Peyer's patch (tissue), 4 donors: ENCODE data around the gene ZDHHC8. TPM values are rescaled to one million over a fixed set of nuclear protein-coding genes. Genes with fewer than 3 reads are reported as not detected.

Experiments used
- DNase-seq, 3 donors: peaks; one replicate each; pipeline ENCODE4 v3.0.0-alpha.2; 2017 to 2019
- H3K27ac ChIP-seq, 4 donors: fragments of 200-600 bp; sonication (generic); one replicate each; pipeline ENCODE4 v1.5.1; 2016 to 2019
- H3K27me3 ChIP-seq, 2 donors: fragments of 200-600 bp; sonication (generic); one replicate each; pipeline ENCODE4 v1.5.1; 2019
- H3K36me3 ChIP-seq, 3 donors: fragments of 200-600 bp; sonication (generic); one replicate each; pipeline ENCODE4 v1.5.1; 2016 to 2019
- H3K4me1 ChIP-seq, 4 donors: fragments of 200-600 bp; sonication (generic); one replicate each; pipeline ENCODE4 v1.5.1; 2016 to 2019
- H3K4me3 ChIP-seq, 4 donors: fragments of 200-600 bp; sonication (generic); 1 replicate in 3 of 4; 2 replicates in 1 of 4; pipeline ENCODE4 v1.5.1; 2016 to 2019; ENCODE audit warnings: mild to moderate bottlenecking in 1 of 4
- H3K9me3 ChIP-seq, 4 donors: fragments of 200-600 bp; sonication (generic); one replicate each; pipeline ENCODE4 v1.5.1; 2016 to 2019; ENCODE audit warnings: mild to moderate bottlenecking in 1 of 4
- POLR2A ChIP-seq, 2 donors: fragments of 450-650 bp; IDR thresholded peaks; one replicate each; pipeline ENCODE4 v1.5.1; 2017; ENCODE audit warnings: antibody characterized with exemption in 2 of 2, mild to moderate bottlenecking in 2 of 2, moderate library complexity in 2 of 2
- total RNA-seq, 4 donors: library from RNA; depleted of rRNA; stranded (reverse); fragments of >200 nt; gene quantifications; one replicate each; pipeline ENCODE4 v1.1.0, GENCODE V29; 2016
- TF ChIP-seq, protein P1 (sequence below), 6 experiments: fragments of 450-650 bp in 4 of 6; fragments of 200-600 bp in 2 of 6; sonication (generic) in 1 of 6; IDR thresholded peaks; one replicate each; pipeline ENCODE4 v1.5.1; 2017 to 2019; ENCODE audit warnings: antibody characterized with exemption in 6 of 6, mild to moderate bottlenecking in 3 of 6, moderate library complexity in 1 of 6

ZDHHC8 gene
- total RNA-seq, 4 donors from 2014 or later: 4.1 to 37.0 (median 22.6) TPM

- Histone ChIP-seq H3K27me3 (no peaks in the 10 kb centered on the region), H3K27ac (no peak overlapping the region), H3K4me1 (peaks cover 0 to 34% (median 17%) of the 10 kb centered on the region in 4 donors), H3K9me3 (no peaks in the 10 kb centered on the region), H3K36me3 (peaks cover 0 to 24% (median 0%) of the 10 kb centered on the region in 3 donors), H3K4me3 (no peak overlapping the region)
- peak in 2 of 3 donors; percentile 54 to 61 for DNase-seq
- TF ChIP-seq POLR2A (IDR thresholded peaks at IDR 0.05): no peak
- TF ChIP-seq, protein P1, sequence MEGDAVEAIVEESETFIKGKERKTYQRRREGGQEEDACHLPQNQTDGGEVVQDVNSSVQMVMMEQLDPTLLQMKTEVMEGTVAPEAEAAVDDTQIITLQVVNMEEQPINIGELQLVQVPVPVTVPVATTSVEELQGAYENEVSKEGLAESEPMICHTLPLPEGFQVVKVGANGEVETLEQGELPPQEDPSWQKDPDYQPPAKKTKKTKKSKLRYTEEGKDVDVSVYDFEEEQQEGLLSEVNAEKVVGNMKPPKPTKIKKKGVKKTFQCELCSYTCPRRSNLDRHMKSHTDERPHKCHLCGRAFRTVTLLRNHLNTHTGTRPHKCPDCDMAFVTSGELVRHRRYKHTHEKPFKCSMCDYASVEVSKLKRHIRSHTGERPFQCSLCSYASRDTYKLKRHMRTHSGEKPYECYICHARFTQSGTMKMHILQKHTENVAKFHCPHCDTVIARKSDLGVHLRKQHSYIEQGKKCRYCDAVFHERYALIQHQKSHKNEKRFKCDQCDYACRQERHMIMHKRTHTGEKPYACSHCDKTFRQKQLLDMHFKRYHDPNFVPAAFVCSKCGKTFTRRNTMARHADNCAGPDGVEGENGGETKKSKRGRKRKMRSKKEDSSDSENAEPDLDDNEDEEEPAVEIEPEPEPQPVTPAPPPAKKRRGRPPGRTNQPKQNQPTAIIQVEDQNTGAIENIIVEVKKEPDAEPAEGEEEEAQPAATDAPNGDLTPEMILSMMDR (IDR thresholded peaks at IDR 0.05): peak in 5 of 6 experiments; percentile 18 to 55 (median 41)
Observed at GRCh38 chr22:20128902-20129746, 2.5 kb upstream of the ZDHHC8 start.

GRCh38 chr22:20129747-20130014, 1.9 kb upstream of the ZDHHC8 start:
- TF ChIP-seq, protein P1 (IDR thresholded peaks at IDR 0.05): no peak
- no peak for TF ChIP-seq POLR2A (IDR thresholded peaks at IDR 0.05)
- DNase-seq: no peak
- no peak overlapping the region for H3K4me3 ChIP-seq
- H3K4me1 ChIP-seq: peaks cover 0 to 34% (median 19%) of the 10 kb centered on the region in 4 donors
- no peaks in the 10 kb centered on the region for H3K27me3 ChIP-seq
- H3K36me3 ChIP-seq: peaks cover 0 to 24% (median 0%) of the 10 kb centered on the region in 3 donors
- H3K9me3 ChIP-seq: no peaks in the 10 kb centered on the region
- no peak overlapping the region for H3K27ac ChIP-seq

DNA sequence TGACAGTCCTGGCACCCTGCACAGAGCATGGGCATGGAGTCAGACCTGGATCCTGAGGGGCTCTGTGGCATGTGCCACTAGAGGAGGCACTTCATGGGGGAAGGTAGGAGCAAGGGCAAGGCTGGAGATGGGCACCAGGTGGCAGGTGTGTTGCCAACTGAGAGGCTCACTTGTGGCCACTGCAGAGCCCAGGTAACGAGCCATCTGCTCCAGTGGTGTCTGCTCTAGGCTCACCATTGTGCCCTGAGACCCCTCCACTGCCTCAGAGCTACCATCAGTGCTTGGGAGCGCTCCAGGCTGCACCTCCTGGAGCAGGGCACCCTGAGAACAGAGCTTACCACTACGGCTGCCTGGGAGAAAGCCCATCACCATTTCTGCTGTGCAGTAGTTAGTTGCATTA, 1.3 kb upstream of the ZDHHC8 start:
- H3K4me1 ChIP-seq: peaks cover 0 to 34% (median 20%) of the 10 kb centered on the region in 4 donors
- TF ChIP-seq, protein P1 (IDR thresholded peaks at IDR 0.05): peak in 1 of 6 experiments; percentile 6
- TF ChIP-seq POLR2A (IDR thresholded peaks at IDR 0.05): no peak
- no peak overlapping the region for H3K4me3 ChIP-seq
- peaks cover 0 to 21% (median 0%) of the 10 kb centered on the region in 3 donors for H3K36me3 ChIP-seq
- no peaks in the 10 kb centered on the region for H3K9me3 ChIP-seq
- peak overlapping the region in 2 of 4 donors; percentile 89 to 93 for H3K27ac ChIP-seq
- no peak for DNase-seq
- H3K27me3 ChIP-seq: no peaks in the 10 kb centered on the region

GRCh38 chr22:20130731-20131596, 640 bp upstream of the ZDHHC8 start:
- Histone ChIP-seq H3K27ac (peak overlapping the region; percentile 89 to 97 (median 93)), H3K4me1 (peaks cover 0 to 38% (median 20%) of the 10 kb centered on the region in 4 donors), H3K27me3 (no peaks in the 10 kb centered on the region), H3K9me3 (no peaks in the 10 kb centered on the region), H3K4me3 (peak overlapping the region; percentile 92 to 100 (median 95)), H3K36me3 (peaks cover 0 to 15% (median 0%) of the 10 kb centered on the region in 3 donors)
- TF ChIP-seq POLR2A (IDR thresholded peaks at IDR 0.05): no peak
- TF ChIP-seq, protein P1 (IDR thresholded peaks at IDR 0.05): no peak
- DNase-seq: peak; percentile 87 to 94 (median 89)

GRCh38 chr22:20131859-20132685, 468 bp downstream of the ZDHHC8 start:
- Histone ChIP-seq H3K4me1 (peaks cover 0 to 39% (median 24%) of the 10 kb centered on the region in 4 donors), H3K9me3 (no peaks in the 10 kb centered on the region), H3K27me3 (no peaks in the 10 kb centered on the region), H3K27ac (peak overlapping the region in 3 of 4 donors; percentile 70 to 93 (median 74)), H3K4me3 (peak overlapping the region; percentile 92 to 100 (median 95)), H3K36me3 (peaks cover 0 to 6% (median 0%) of the 10 kb centered on the region in 3 donors)
- DNase-seq: peak; percentile 24 to 65 (median 60)
- TF ChIP-seq POLR2A (IDR thresholded peaks at IDR 0.05): no peak
- TF ChIP-seq, protein P1 (IDR thresholded peaks at IDR 0.05): no peak
